IMR-90 (cell line): Measurements from ENCODE around the gene RNU6-1. TPM values are rescaled to one million over a fixed set of nuclear protein-coding genes. Genes with fewer than 3 reads are reported as not detected.

Experiments used
- ATAC-seq: fragments of 200-7000 bp; cut with Tn5 transposase; 2 replicates; pipeline ENCODE4 v1.9.1; 2020; ENCODE audit warnings: low read depth, mild to moderate bottlenecking, moderate library complexity
- BruUV-seq: library from RNA; stranded (reverse); fragments of 400-500 nt; replicated peaks from 2 replicates; lab custom pipeline; 2021; lab: Mats Ljungman, UMichigan
- CTCF ChIA-PET: fragments of 300-600 bp; formaldehyde crosslinking; extraction: SDS; loops from one replicate; lab custom pipeline; 2021; ENCODE audit warnings: antibody characterized with exemption; lab: Yijun Ruan, JAX
- POLR2A ChIA-PET: fragments of 300-600 bp; sonication (Branson Sonifier 250); formaldehyde crosslinking; loops from one replicate; lab custom pipeline; 2022; ENCODE audit warnings: antibody characterized with exemption; ENCODE audit not compliant: unreplicated experiment; lab: Charles Lee
- DNase-seq: peaks from one replicate; pipeline ENCODE4 v3.0.0; 2013
- H2AFZ ChIP-seq: replicated peaks from 2 replicates; pipeline ENCODE3; 2013; ENCODE audit warnings: low read length, mild to moderate bottlenecking; ENCODE audit not compliant: poor library complexity
- H2AK5ac ChIP-seq: 2 replicates; pipeline ENCODE4 v1.6.1; 2013; ENCODE audit warnings: low read depth, low read length, inconsistent platforms
- H2AK9ac ChIP-seq: replicated peaks from 2 replicates; pipeline ENCODE3; 2013; ENCODE audit warnings: mild to moderate bottlenecking, low read depth, low read length, moderate library complexity; ENCODE audit not compliant: poor library complexity
- H2BK120ac ChIP-seq: 2 replicates; pipeline ENCODE4 v1.6.1; 2013; ENCODE audit warnings: low read depth, low read length, inconsistent platforms
- H2BK15ac ChIP-seq: 3 replicates; pipeline ENCODE4 v1.6.1; 2013; ENCODE audit warnings: low read depth, low read length, inconsistent platforms
- H2BK20ac ChIP-seq: 2 replicates; pipeline ENCODE4 v1.6.1; 2013; ENCODE audit warnings: low read depth, mild to moderate bottlenecking, inconsistent platforms, low read length, moderate library complexity
- H2BK5ac ChIP-seq: 2 replicates; pipeline ENCODE4 v1.6.1; 2013; ENCODE audit warnings: mild to moderate bottlenecking, low read depth, low read length, inconsistent platforms; ENCODE audit not compliant: poor library complexity, severe bottlenecking
- H3K14ac ChIP-seq: replicated peaks from 2 replicates; pipeline ENCODE4 v1.6.1; 2013; ENCODE audit warnings: low read depth, low read length, inconsistent platforms
- H3K18ac ChIP-seq: 2 replicates; pipeline ENCODE4 v1.6.1; 2013; ENCODE audit warnings: low read depth, low read length, control low read depth
- H3K23ac ChIP-seq: 2 replicates; pipeline ENCODE4 v1.6.1; 2013; ENCODE audit warnings: low read depth, low read length, inconsistent platforms
- H3K27ac ChIP-seq: 2 replicates; pipeline ENCODE4 v1.5.1; 2013; ENCODE audit warnings: mild to moderate bottlenecking, control low read depth, low read length; ENCODE audit not compliant: insufficient read depth
- H3K27me3 ChIP-seq: 2 replicates; pipeline ENCODE4 v1.6.1; 2013; ENCODE audit warnings: low read length; ENCODE audit not compliant: control insufficient read depth, insufficient read depth
- H3K36me3 ChIP-seq: 2 replicates; pipeline ENCODE4 v1.6.1; 2013; ENCODE audit warnings: low read length, mixed read lengths; ENCODE audit not compliant: control insufficient read depth, insufficient read depth
- H3K4ac ChIP-seq: 2 replicates; pipeline ENCODE4 v1.6.1; 2013; ENCODE audit warnings: low read depth, low read length, inconsistent platforms
- H3K4me1 ChIP-seq: 2 replicates; pipeline ENCODE4 v1.6.1; 2013; ENCODE audit warnings: low read length, mixed read lengths; ENCODE audit not compliant: control insufficient read depth, insufficient read depth
- H3K4me2 ChIP-seq: 2 replicates; pipeline ENCODE4 v1.6.1; 2013; ENCODE audit warnings: low read depth, mild to moderate bottlenecking, control low read depth, low read length, moderate library complexity
- H3K4me3 ChIP-seq: 2 replicates; pipeline ENCODE4 v1.5.1; 2013; ENCODE audit warnings: low read depth, mild to moderate bottlenecking, control low read depth, low read length, moderate library complexity; ENCODE audit not compliant: insufficient read depth
- H3K56ac ChIP-seq: 2 replicates; pipeline ENCODE4 v1.6.1; 2013; ENCODE audit warnings: low read length, inconsistent platforms; ENCODE audit not compliant: insufficient read depth; ENCODE audit errors: extremely low read depth
- H3K79me1 ChIP-seq, 2 experiments: 2 replicates each; pipeline ENCODE4 v1.6.1; 2013; ENCODE audit warnings: low read length in 2 of 2, inconsistent platforms in 1 of 2, low read depth in 1 of 2
- H3K9ac ChIP-seq: 2 replicates; pipeline ENCODE4 v1.6.1; 2013; ENCODE audit warnings: low read depth, low read length, control low read depth
- H3K9me1 ChIP-seq: 2 replicates; pipeline ENCODE4 v1.6.1; 2013; ENCODE audit warnings: low read length, inconsistent platforms; ENCODE audit not compliant: insufficient read depth
- H3K9me3 ChIP-seq: 2 replicates; pipeline ENCODE4 v1.6.1; 2013; ENCODE audit warnings: low read length; ENCODE audit not compliant: control insufficient read depth, insufficient read depth
- H4K20me1 ChIP-seq: 2 replicates; pipeline ENCODE4 v1.6.1; 2013; ENCODE audit warnings: low read length, inconsistent platforms; ENCODE audit not compliant: insufficient read depth
- H4K5ac ChIP-seq: 2 replicates; pipeline ENCODE4 v1.6.1; 2013; ENCODE audit warnings: mild to moderate bottlenecking, low read depth, low read length, control low read depth
- H4K8ac ChIP-seq, 2 experiments: 2 replicates each; pipeline ENCODE4 v1.6.1; 2013; ENCODE audit warnings: low read depth in 2 of 2, low read length in 2 of 2, control low read depth in 1 of 2, inconsistent platforms in 1 of 2
- H4K91ac ChIP-seq: 2 replicates; pipeline ENCODE4 v1.6.1; 2013; ENCODE audit warnings: low read depth, low read length, inconsistent platforms; ENCODE audit not compliant: insufficient read depth
- CHD1 ChIP-seq: IDR thresholded peaks from 2 replicates; pipeline ENCODE4 v1.6.1; 2012; ENCODE audit warnings: low read depth, low read length, improper control_type of control experiment
- MAFK ChIP-seq: IDR thresholded peaks from 2 replicates; pipeline ENCODE4 v1.6.1; 2012; ENCODE audit warnings: low read depth, low read length, improper control_type of control experiment
- WGBS, 2 experiments: methylation state at CpG; one replicate each; pipeline versions ENCODE4 v1.1.5 to v1.1.7; 2013; ENCODE audit warnings: missing lambda C conversion rate in 2 of 2; ENCODE audit not compliant: insufficient read length in 1 of 2; ENCODE audit errors: extremely low coverage in 2 of 2; 5-methylcytosine and 5-hydroxymethylcytosine counted together
- dilution Hi-C: fragments of 300-500 bp; cut with HindIII; formaldehyde crosslinking; loops from one replicate; pipeline ENCODE4 v1.14.3; 2018; ENCODE audit warnings: low sequenced_read_pairs; ENCODE audit not compliant: unreplicated experiment
- in situ Hi-C: fragments of 300-500 bp; cut with MboI; formaldehyde crosslinking; loops from 3 replicates; pipeline ENCODE4 v1.14.3; 2019; ENCODE audit warnings: low sequenced_read_pairs, inconsistent platforms, mixed read lengths
- intact Hi-C: fragments of 100-400 bp; cut with micrococcal nuclease; formaldehyde crosslinking; loops from 2 replicates; pipeline ENCODE4 v1.10.0; 2022
- polyA plus RNA-seq, 3 experiments: library from polyadenylated mRNA; depleted of rRNA; stranded (reverse); fragments of >200 nt; gene quantifications; 2 replicates each; pipeline ENCODE4 v1.2.3, GENCODE V29; 2012; ENCODE audit warnings: low replicate concordance in 1 of 3
- total RNA-seq: library from RNA; depleted of rRNA; stranded (reverse); fragments of >200 nt; gene quantifications from 2 replicates; pipeline ENCODE4 v1.2.3, GENCODE V29; 2012

Gene RNU6-1
- total and polyA plus RNA-seq, 2 of the 4 experiments (the other 2 are of a cell fraction), result not detected

DNA sequence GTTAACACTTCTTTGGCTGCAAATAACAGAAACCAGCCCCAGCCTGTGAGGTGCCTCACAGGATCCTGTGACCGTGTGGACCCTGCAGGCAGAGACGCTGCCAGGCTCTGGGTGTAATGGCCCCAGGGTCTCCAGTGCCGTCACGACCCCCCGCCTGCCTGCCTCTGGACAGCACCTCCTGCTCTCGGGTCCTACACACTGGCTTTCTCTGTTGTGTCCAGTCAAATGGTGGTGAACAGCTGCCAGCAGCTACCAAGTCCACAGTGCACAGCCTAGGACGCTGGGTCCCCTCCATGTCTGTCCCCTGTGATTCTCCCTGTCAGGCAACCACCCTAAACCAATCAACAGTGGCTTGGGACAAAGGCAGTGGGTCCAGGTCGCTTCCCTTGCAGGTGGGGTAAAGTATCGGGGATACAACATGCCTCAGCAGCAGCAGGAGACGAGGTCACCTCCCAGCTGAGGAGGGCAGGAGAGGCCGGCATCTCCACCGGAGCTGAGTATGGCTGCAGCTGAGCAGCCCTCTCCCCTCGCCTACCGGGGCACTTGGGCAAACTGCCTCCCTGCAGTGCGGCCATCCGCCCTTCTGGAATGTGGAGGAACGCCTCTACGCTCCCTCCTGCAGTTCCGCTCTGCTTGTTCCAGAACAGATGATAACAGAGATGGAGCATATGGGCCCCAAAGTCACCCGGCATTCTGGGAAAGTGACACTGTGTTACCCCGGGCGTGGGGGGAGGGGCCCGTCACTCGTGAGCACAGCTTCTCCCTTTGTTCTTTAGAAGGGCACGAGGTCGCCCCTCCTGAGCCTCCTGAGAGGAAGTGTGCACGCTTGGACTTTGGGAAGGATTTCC lies 35.6 kb downstream of the RNU6-1 start (continued):
- TF ChIP-seq MAFK, result no peak

DNA sequence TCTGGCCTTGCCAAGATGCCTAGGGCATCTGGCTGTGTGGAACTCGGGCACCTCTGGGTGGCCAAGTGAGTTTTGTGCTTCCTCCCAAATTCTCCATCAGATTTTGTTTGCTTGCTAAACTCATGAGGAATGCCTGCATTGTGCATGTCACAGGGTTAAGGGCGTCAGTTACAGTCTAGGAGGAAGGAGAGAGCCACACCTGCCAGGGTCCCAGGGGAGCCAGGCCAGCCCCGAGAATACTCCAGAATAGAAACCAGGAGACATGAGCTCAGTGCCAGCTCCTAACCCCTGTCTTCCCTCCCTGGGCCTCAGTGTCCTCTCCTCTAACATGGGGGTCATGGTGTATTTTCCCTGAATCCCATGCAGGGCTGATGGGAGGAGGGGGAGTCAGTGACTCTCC lies 36.5 kb downstream of the RNU6-1 start:
- Histone ChIP-seq H2AK9ac (no peak overlapping the region), H4K8ac (no peak overlapping the region), H4K91ac (no peak overlapping the region), H3K36me3 (peaks cover 2% of the 10 kb centered on the region; the same call in 1 of the 2 replicates), H3K9ac (no peak overlapping the region), H2BK5ac (no peak overlapping the region), H3K79me1 (no peaks in the 10 kb centered on the region; a peak in 1 of 4 replicates), H3K23ac (no peak overlapping the region), H3K9me3 (no peaks in the 10 kb centered on the region), H2BK15ac (no peak overlapping the region), H3K4me3 (no peak overlapping the region), H2AK5ac (no peak overlapping the region), H3K18ac (no peak overlapping the region), H3K14ac (no peak overlapping the region), H2AFZ (no peak overlapping the region), H2BK120ac (no peak overlapping the region), H3K4me1 (no peaks in the 10 kb centered on the region), H3K56ac (no peak overlapping the region), H3K9me1 (peaks cover 5% of the 10 kb centered on the region; the same call in 1 of the 2 replicates), H3K27ac (no peak overlapping the region), H3K4me2 (no peak overlapping the region), H2BK20ac (no peak overlapping the region), H3K27me3 (no peaks in the 10 kb centered on the region), H4K5ac (no peak overlapping the region), H3K4ac (no peak overlapping the region), H4K20me1 (0 out of 2 replicates have a peak, but pooled peaks cover 7% of the 10 kb centered on the region)
- BruUV-seq, result no TSS peak
- DNase-seq, result no peak
- POLR2A ChIA-PET, result no interaction called here
- 80% methylated on average over 1 of the region's 3 CpGs; no CpG with 5 or more reads in 1 of the 2 experiments for WGBS, 2 experiments
- CTCF ChIA-PET, result no interaction called here
- in situ Hi-C loops (no loop called here), intact Hi-C loops (no loop called here), dilution Hi-C loops (no loop called here)
- TF ChIP-seq CHD1, result no peak
- no peak for ATAC-seq
